ENCODE results near the gene AGO3.

Gene AGO3

GRCh38 chr1:35893051-35893879 lies 37.6 kb upstream of the AGO3 start:
- DNase-seq (ENCODE audit: low read depth) = no peak
- no peak overlapping the region for H3K4me3 ChIP-seq (ENCODE audit: low read depth, low read length)
- TF ChIP-seq CTCF (IDR thresholded peaks at IDR 0.05; ENCODE audit: low read depth, low read length) = no peak
- no peak for TF ChIP-seq POLR2A (IDR thresholded peaks at IDR 0.05; ENCODE audit: extremely low read depth, insufficient read length)
- no peak for TF ChIP-seq MYC (IDR thresholded peaks at IDR 0.05; ENCODE audit: low read depth, low read length)
- TF ChIP-seq MAX (IDR thresholded peaks at IDR 0.05; ENCODE audit: low read depth, low read length) = no peak

GRCh38 chr1:35894183-35894582 lies 36.7 kb upstream of the AGO3 start:
- peak; percentile 80 for DNase-seq (ENCODE audit: low read depth)
- TF ChIP-seq MYC (IDR thresholded peaks at IDR 0.05; ENCODE audit: low read depth, low read length) (0 out of 2 replicates have a peak, but pooled peaks have one; percentile 35), POLR2A (IDR thresholded peaks at IDR 0.05; ENCODE audit: extremely low read depth, insufficient read length) (no peak), CTCF (IDR thresholded peaks at IDR 0.05; ENCODE audit: low read depth, low read length) (no peak), MAX (IDR thresholded peaks at IDR 0.05; ENCODE audit: low read depth, low read length) (peak; percentile 50; the same call in 1 of the 2 replicates)
- H3K4me3 ChIP-seq (ENCODE audit: low read depth, low read length) = no peak overlapping the region

- TF ChIP-seq MYC (IDR thresholded peaks at IDR 0.05; ENCODE audit: low read depth, low read length) (no peak), MAX (IDR thresholded peaks at IDR 0.05; ENCODE audit: low read depth, low read length) (no peak), POLR2A (IDR thresholded peaks at IDR 0.05; ENCODE audit: extremely low read depth, insufficient read length) (no peak), CTCF (IDR thresholded peaks at IDR 0.05; ENCODE audit: low read depth, low read length) (no peak)
- no peak for DNase-seq (ENCODE audit: low read depth)
- H3K4me3 ChIP-seq (ENCODE audit: low read depth, low read length) = no peak overlapping the region
Measured at GRCh38 chr1:35894656-35895055, 36.2 kb upstream of the AGO3 start.

- no peak overlapping the region for H3K4me3 ChIP-seq (ENCODE audit: low read depth, low read length)
- DNase-seq (ENCODE audit: low read depth) = no peak
- TF ChIP-seq CTCF (IDR thresholded peaks at IDR 0.05; ENCODE audit: low read depth, low read length) (no peak), MYC (IDR thresholded peaks at IDR 0.05; ENCODE audit: low read depth, low read length) (no peak), POLR2A (IDR thresholded peaks at IDR 0.05; ENCODE audit: extremely low read depth, insufficient read length) (no peak), MAX (IDR thresholded peaks at IDR 0.05; ENCODE audit: low read depth, low read length) (no peak)
Measured at GRCh38 chr1:35899941-35900340, 31.0 kb upstream of the AGO3 start.

GRCh38 chr1:35901235-35901634 lies 29.7 kb upstream of the AGO3 start:
- no peak overlapping the region for H3K4me3 ChIP-seq (ENCODE audit: low read depth, low read length)
- TF ChIP-seq MYC (IDR thresholded peaks at IDR 0.05; ENCODE audit: low read depth, low read length) (no peak), MAX (IDR thresholded peaks at IDR 0.05; ENCODE audit: low read depth, low read length) (no peak), CTCF (IDR thresholded peaks at IDR 0.05; ENCODE audit: low read depth, low read length) (no peak), POLR2A (IDR thresholded peaks at IDR 0.05; ENCODE audit: extremely low read depth, insufficient read length) (no peak)
- DNase-seq (ENCODE audit: low read depth) = no peak
